Measurements from ENCODE around the gene GPRC5B.

The GPRC5B gene

GRCh38 chr16:19896951-19897350, 12.3 kb upstream of the GPRC5B start:
- no peak for DNase-seq

GRCh38 chr16:19894586-19894985, 9.9 kb upstream of the GPRC5B start:
- DNase-seq = no peak

- DNase-seq = no peak
These were observed 8.3 kb upstream of the GPRC5B start for GRCh38 chr16:19892902-19893301.

GRCh38 chr16:19890901-19891300, 6.3 kb upstream of the GPRC5B start:
- no peak for DNase-seq

- no peak for DNase-seq
These were observed 4.2 kb upstream of the GPRC5B start for GRCh38 chr16:19888834-19889233.

- peak; percentile 34 for DNase-seq
These were observed 1.7 kb upstream of the GPRC5B start for GRCh38 chr16:19886073-19886941.

GRCh38 chr16:19885451-19886072, 914 bp upstream of the GPRC5B start:
- no peak for DNase-seq

GRCh38 chr16:19883966-19884485, 622 bp downstream of the GPRC5B start:
- DNase-seq = no peak

GRCh38 chr16:19883296-19883965, 1.2 kb downstream of the GPRC5B start:
- peak; percentile 25 for DNase-seq

- DNase-seq = no peak
These were observed 2.0 kb downstream of the GPRC5B start for GRCh38 chr16:19882646-19883045.

GRCh38 chr16:19882186-19882585, 2.5 kb downstream of the GPRC5B start:
- no peak for DNase-seq

GRCh38 chr16:19881783-19882182, 2.9 kb downstream of the GPRC5B start:
- no peak for DNase-seq

- no peak for DNase-seq
These were observed 3.6 kb downstream of the GPRC5B start for GRCh38 chr16:19881028-19881427.

GRCh38 chr16:19879241-19879792, 5.3 kb downstream of the GPRC5B start:
- no peak for DNase-seq

- no peak for DNase-seq
These were observed 5.9 kb downstream of the GPRC5B start for GRCh38 chr16:19878757-19879156.

GRCh38 chr16:19876501-19877059, 8.1 kb downstream of the GPRC5B start:
- DNase-seq = no peak

- DNase-seq = no peak
These were observed 8.7 kb downstream of the GPRC5B start for GRCh38 chr16:19875900-19876299.

GRCh38 chr16:19874851-19875546, 9.6 kb downstream of the GPRC5B start:
- no peak for DNase-seq

GRCh38 chr16:19874026-19874425, 10.6 kb downstream of the GPRC5B start:
- DNase-seq = no peak

GRCh38 chr16:19872935-19873334, 11.7 kb downstream of the GPRC5B start:
- DNase-seq = no peak

- no peak for DNase-seq
These were observed 12.3 kb downstream of the GPRC5B start for GRCh38 chr16:19872179-19872863.

- DNase-seq = no peak
These were observed 12.9 kb downstream of the GPRC5B start for GRCh38 chr16:19871721-19872120.
